Activated CD4-positive, CD25-positive, alpha-beta regulatory T cell (primary cell): ENCODE results near the gene KIF21B.
A peak's percentile ranks its signal among the peaks of the same experiment; 100 is the strongest.

ENCODE experiments used
- DNase-seq, 4 experiments: peaks; one replicate each; lab custom pipeline; 2025; lab: John Stamatoyannopoulos, UW

KIF21B gene

DNA sequence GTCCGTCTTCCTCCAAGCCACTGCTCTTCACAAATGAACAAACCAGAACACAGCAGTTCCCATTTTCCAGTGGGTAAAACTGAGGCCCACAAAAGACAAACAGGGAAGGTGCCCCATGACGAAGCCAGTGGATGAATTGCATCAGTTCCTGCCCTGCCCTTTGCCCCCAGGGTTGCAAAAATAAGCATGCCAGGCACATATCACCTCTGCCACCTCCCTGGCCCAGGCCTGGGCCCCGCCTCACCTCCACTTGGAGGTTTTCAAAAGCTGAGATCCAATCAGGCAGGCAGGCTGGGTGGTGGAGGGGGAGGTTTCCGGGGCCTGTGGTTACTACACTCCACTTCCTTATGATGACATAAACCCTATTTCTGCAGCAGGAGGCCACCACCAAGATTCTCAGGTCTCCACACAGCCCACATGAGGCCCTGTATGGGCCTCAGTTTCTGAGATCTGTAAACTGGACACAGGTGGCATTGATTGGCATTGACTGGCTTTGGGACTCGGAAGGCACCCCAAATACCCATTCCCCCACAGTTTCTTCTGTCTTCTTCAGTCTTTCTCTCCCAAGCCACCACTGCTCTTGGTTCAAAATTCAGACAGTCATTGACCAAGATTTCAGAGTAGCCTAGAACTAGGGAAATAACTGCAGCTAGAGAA lies 4.1 kb downstream of the KIF21B start:
- DNase-seq: peak; percentile 64 to 79 (median 71)

DNA sequence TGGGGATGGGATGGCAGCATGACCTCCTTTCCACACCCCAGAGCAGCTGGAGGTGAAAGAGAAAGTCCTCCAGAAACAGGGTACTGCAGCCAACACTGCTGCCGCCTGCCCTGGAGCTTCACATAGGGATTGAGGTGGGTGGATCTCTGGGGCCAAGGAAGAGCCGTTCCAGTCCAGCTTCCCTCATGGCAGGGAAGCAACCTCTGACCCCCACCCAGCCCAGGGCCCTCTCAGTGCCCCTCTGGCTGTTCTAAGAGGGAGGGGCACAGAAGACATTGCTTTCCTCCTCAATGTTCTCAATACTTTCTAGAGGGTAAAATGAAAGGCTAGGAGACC lies 5.7 kb downstream of the KIF21B start:
- no peak for DNase-seq

DNA sequence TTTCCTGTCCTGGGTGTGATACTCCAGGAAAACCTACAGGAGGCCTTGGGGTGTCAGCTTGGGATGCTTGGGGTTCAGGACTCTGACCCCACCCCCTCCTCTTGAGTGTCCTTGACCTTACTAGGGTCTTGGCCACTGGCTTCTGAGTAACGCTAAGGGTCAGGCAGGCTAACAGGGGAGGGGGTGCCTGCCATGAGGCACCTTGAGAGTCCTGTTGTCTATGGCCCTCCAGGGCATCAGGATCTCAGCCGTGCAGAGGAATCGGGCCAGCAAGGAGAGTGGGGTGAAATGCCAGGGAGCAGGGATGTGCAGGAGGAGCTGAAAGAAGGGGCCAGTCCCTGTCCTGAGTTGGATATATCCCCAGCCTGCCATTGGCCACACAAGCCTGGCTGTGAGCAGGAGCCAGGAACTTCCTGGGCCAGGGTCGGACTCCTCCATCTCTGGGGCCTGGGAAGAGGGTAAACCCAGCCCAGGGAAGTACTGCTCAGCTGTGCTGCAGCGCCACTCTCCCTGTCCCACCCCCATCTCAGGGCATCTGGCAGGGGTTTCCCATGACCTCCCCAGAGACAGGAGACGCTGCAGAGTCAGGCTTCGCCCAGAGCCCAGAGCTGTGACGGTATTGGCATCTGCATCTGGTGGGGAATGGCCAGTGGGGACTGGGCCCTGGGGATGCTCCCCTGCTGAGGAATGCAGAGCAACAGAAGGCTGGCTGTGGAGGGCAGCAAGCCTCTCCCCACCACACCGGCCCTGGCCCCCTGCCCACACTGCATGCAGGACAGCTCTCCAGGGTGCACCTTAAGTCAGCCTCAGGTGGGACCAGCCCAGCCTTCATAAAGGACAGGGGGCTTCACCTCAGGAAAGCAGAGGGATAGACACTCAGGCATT lies 6.3 kb downstream of the KIF21B start:
- no peak for DNase-seq

DNA sequence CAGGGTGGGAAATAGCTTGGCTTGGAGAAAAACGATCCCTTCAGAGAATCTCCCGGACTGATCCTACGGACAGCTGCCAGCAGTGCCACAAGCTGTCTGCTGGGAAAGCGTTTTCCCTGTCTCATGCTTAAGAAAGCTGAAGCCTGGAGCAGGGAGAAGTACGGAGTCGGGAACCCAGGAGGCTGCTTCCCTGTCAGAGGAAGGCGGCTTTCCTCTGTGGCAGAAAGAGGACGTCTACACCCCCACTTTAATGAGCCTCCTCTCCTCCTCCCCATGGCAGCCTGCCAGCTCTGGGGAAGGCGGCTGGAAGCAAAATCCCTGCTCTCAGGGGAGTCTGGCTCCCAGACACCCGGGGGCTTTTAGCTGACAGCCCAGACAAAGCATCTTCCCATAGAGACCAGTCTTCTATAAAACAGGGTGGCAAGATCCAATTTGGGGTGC lies 7.3 kb downstream of the KIF21B start:
- DNase-seq: no peak

DNA sequence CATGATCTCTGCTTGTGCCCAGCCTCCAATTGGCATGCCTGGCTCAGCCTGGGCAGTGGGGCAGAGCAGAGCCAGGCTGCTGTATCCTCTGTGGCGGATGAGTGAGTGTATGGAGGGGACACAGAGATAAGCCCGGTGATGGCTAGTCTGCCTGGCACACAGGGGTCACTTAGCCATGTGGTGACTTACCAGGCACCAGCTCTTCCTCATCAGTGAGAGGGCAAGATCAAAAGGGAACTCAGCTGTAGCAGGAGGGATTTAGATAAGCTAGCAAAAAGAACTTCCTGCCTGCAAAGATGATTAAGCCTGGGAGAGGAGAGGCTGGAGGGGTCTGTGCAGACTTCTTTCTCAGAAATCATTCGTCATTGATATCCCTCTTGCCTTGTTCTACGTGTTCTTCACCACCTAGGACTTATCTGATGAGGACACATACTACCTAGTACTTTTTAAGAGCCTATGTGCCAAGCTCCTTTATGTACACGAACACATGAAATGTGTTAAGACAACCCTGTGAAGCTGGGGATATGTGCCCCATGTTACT lies 7.9 kb downstream of the KIF21B start:
- DNase-seq: no peak

DNA sequence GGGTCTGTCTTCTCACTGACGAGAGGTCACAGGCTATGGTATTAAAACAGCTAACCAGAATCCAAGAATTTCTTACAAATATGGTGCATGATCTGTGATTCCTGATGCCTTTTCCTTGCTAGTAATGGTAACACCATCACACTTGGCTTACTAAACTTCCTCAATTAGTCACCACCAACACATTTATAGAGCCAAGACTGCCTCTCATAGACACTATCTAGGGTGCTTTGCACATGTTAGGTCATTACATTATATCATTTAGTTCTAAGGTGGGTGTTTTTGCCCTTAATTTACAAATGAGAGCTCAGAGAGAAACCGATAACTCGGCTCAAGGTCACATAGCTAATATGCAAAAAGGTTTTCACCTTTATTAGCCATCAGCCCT lies 8.7 kb downstream of the KIF21B start:
- DNase-seq: no peak

DNA sequence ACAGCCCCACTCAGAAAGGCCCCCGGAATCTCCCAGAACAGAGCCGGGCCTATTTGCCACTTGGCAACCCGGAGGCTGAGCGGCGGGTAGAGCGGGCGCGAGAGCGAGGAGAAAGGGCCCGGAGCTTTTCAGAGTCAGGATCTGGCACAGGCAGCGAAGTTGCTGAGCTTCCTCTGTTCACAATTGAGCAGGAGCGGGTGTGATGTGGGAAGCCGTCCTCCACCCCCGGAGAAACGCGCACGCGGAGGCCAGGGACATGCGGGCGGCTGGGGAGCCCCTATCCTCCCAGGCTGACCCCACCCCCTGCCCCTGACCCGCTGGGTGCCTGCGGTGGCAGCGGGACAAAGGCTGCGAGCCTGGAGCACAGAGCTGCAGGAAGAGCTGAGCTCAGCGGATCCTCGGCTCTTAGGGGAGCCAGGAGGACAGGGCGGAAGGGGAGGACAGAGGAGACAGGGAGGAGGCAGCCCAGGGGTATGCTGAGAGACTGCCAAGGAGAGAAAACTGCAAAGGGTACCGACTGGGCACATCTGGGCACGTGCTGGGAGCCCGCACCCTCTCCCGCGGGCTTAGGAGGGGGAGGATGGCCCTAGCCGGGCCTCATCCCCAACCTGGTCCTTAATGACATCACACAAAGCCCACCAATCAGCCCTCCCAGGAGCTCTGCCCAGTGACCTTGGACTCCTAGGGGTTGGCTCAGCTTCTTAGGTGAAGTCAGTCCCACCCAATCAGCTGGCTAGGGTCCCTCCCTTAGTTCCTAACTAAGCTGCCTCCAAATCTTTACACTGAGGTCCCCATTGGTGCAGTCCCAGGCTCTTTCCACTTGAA lies 9.3 kb downstream of the KIF21B start:
- DNase-seq: no peak

DNA sequence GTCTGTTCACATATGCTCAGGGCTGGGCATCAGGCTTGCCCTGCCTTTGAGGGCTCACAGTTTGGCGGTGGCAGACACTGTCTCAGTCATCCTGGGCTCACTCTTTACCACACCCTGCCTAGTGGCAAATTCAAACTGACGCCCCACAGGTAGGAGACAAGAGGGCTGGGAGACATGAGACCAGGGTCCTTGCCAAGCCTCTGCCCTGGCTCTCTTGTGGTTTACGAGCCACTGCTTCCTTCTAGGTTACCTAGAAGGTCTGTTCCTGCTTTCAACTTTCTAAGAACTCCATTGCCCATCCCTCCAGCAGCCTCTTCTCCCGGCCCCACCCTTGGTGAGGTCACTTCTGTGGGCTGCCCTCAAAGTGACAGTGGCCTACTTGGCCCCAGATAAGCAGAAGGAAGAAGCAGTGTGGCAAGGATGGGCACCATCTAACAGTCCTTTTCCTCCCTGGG lies 10.5 kb downstream of the KIF21B start:
- no peak for DNase-seq

DNA sequence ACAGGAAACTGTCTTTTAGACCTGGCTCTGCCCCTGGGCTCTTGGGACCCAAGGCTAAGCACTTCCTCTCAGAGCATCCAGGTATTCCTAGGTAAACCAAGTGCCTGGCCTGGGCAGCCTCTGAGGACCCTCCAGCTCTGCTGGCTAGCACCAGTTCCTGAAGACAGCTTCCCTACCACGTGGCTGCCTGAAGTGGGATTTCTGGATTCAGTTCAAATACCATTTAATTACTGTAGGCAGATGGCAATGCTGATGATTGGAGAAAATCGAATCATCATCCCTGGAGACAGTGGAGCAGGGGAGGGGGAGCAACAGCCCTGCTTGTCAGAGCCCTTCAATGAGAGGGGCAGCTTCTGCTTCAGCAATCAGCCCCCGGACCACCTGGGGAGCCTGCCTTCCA lies 11.9 kb downstream of the KIF21B start:
- no peak for DNase-seq

DNA sequence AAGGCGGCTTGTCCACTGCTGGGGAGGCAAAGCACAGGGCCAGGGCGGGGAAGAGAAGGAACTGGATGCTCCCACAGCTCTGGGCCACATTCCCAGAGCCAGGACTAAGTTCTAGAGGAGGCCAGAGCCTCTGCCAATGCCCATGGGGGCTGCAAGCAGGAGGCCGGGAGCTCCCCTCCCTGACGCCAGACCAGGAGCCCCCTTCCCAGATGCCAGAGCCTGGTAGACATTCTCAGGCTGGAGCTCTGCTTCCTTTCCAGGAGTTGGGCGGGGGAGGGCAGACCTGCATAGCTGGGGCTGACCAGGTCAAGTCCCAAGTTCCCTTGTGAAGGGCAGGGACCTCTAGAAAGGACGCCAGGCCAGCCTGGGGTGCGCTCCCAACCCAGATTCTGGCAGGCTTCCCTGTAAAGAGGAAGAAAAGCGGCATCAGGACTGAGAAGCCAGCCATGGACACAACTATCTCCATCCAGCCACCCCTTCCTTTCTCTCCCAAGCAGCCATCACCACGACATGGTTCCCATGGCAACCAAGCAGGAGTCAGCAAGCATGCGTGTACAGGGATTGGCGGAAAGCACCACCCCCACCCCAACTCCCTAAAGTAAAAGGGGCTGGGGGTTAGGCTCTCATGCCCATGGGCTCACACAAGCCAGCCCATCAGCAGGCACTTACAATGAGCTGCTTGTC lies 13.4 kb downstream of the KIF21B start:
- DNase-seq: no peak

DNA sequence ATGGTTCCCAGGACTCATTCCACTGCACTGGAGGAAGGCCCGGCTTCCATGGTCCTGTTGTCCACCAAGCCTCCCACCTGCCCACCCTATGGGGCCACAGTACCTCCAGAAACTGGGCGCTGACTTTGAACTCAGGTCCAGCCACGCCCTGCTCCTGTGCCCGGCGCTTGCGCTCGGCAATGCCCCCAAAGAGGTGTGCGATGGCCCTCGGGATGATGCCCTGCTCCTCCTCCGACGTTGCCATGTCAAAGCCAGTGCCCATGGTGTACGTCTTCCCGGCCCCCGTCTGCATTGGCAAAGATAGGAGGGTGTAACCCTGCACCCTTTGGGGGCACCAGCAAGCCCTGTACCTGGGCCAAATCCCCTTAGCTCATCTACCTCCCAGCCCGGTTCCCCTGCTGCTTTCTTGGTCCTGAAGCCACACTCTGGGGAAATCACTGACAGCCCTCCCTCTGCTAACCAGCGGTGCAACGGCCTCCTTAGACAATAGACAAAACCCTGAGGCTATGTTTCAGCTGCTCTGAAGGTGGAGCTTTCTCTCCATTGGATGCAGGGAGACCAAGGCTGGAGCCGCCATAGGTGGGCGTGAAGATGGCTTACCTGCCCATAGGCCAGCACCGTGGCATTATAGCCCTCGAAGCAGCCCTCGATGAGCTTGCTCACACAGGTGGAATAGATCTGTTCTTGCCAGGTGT lies 14.7 kb downstream of the KIF21B start:
- no peak for DNase-seq

DNA sequence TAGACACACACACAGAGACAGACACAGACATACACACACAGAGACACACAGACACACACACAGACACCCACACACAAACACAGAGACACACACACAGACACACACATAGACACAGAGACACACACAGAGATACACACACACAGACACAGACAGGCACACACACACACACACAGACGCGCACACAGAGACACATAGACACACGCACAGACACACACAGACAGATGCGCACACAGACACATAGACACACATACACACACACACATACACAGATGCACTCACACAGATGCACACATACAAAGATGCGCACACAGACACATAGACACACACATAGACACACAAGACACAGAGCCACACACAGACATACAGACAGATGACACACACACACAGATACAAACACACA lies 16.0 kb downstream of the KIF21B start:
- DNase-seq: no peak

DNA sequence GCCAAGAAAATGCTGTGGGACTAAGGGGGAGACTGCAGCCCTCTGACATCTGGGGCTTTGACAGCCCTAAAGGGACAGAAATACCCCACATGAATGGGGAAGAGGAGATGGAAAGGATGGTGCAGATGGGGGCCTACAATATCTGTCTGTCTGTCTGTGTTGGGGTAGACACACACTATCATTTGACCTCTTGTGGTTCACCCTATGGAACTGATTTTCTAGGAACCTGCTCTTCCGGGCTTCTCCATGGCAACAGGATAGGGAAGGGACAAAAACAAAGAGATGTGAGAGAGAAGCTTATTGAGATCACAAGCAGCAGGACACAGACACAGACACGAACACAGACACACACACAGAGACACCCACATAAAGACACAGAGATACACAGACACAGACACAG lies 17.1 kb downstream of the KIF21B start:
- no peak for DNase-seq

DNA sequence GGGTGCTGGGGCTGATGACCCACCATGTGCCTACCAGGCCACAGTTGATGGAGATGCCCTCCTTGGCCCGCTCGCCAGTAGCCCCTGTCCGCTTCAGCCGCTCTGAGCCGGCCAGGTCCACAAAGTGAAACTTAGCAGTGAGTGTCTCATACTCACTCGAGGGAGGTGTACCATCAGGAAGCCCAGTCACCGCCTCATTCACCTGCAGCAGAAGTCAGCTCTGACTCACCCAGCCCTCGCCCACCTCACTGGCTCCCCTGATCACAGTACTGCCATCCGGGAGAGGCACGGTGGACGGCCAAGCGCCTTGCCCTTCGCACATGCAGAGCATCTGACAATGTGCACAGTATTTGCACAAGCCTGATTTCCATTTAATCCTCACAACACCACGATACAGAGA lies 18.8 kb downstream of the KIF21B start:
- DNase-seq: no peak

DNA sequence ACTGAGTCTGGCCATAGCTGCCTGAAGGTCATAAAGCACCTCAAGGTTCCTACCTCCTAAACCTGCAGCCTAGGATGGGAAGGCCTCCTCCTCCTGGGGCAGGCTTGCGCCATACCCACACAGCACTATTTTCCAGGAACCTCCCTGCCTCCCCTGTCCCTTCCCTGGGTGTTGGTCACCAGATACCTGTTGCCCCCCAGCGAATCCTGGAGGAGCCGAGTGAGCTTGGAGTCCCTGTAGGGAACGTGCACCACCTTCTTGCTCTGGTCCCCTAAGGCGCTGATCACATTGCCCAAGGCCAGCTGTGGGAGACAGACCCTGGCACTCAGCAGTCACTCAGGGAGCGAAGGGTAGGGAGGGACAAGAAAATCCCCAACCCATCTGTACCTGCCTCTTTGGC lies 19.4 kb downstream of the KIF21B start:
- no peak for DNase-seq

DNA sequence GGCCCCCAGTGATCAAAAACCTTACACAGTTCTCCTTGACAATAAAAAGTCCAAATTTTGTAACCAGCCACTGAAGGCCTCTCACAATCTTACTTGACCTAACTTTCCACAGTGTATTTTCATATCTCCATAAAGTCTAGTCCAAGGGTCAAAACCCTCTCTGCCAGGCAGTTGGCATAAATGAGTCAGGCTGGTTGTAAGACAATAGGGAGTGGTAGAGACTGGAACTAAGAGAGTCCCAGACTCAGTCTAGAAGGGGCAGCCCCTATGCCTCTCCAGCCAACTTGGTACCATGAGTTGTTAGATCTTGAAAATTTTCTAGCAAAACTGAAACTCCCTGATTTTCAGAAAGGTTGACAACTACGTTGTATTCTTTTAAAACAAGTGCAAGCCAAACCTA lies 21.0 kb downstream of the KIF21B start:
- DNase-seq: no peak

DNA sequence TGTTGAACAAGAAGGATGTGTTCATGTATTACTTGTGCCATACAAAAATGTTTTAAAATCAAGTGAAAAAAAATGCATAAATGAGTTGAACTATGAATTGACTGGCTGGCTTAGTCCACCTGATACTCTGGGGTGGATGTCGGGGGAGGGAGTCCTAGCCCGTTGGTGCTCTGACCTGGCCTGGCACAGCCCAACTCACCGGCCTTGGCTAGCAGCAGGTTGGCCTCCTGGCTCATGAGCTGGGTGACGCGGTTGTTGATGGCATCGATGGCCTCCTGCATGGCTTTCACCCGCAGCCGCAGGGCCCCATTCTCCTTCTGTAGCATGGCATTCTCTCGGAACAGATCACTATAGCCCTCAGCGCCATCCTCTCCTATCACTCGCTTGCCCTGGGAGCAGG lies 21.6 kb downstream of the KIF21B start:
- no peak for DNase-seq

DNA sequence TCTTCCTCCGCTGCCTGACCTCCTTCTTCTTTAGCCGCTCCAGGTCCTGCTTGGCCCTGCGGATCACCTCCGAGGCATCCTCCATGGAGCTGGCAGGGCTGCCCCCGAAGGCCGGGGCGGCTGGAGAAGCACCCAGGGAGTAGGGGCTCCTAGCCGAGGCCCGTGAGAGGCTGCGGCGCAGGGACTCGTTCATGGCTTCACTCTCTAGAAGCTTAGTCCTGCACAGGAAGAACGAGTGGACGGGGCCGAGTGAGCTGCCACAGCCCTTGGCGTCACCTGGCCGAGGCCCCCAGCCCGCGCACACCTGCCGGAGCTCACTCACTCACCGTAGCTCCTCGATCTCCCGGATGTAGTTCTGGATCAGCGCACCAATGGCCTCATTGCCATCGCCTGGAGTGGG lies 23.1 kb downstream of the KIF21B start:
- DNase-seq: no peak

DNA sequence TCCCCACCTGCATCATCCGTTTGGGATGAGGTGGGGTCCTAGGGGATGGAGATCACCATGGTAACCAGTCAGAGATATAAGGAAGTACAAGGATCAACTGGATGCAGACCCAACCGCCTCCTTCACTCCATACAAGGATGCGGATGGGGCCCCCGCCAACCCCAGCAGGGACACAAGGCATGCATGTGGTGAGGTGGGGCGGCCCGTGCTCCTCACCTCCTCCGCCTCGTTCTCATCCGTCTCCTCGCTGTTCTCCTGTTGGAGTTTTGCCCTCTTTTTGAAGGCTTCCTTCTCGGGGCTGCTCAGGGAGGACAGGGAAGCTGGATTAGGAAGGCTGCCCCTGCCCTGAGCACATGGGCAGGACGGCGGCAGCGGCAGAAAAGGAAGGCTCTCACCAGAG lies 23.8 kb downstream of the KIF21B start:
- no peak for DNase-seq

DNA sequence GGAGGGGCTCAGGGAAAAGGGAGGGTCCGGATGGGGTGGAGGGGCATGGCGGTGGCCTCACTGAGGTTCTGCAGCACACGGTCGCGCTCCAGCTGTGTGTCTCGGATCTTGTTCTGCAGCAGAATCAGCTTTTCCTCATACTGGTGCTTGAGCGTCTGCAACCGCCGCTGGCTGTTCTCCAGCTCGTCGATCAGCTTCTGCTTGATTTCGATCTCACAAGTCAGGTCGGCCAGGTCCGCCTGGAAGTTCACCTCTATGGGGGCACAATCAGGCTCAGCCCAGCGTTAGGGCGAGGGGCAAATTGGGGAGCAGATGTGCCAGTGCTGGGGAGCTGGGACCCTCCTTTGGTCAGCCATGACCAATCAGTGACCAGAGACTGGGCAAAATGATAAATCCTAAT lies 25.2 kb downstream of the KIF21B start:
- no peak for DNase-seq

DNA sequence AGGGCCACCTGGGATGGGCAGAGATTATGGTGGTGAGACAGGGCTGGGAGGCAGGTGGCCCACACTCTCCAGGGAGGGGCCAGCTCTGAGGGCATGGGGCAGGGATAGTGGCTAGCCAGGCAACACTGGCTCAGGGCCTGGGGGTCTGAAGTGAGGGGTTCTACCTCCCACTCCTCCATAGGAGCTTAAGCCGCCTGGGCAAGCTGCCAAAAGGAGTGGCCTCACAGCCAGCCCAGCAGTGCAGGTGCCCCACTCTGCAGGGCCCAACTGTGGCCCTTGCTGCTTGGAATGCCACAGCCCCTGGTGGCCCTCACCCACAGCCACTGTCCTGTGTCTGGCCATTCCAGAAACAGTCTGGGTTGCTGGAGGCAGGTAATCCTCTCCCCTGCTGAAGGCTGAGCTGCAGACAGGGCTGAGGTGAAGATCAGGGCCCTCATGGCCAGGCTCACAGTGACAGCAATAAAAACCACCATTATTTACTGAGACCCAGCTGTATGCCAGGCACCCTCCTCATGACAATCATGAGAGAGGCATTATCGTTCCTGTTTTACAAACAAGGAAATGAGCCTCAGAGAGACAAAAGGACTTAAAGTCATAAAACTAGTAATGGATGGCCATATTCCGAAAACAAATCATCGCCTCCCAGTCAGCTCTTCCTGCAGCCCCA lies 31.0 kb downstream of the KIF21B start:
- DNase-seq: no peak
